Measurements from ENCODE around the gene TRAM2.

TRAM2 gene

DNA sequence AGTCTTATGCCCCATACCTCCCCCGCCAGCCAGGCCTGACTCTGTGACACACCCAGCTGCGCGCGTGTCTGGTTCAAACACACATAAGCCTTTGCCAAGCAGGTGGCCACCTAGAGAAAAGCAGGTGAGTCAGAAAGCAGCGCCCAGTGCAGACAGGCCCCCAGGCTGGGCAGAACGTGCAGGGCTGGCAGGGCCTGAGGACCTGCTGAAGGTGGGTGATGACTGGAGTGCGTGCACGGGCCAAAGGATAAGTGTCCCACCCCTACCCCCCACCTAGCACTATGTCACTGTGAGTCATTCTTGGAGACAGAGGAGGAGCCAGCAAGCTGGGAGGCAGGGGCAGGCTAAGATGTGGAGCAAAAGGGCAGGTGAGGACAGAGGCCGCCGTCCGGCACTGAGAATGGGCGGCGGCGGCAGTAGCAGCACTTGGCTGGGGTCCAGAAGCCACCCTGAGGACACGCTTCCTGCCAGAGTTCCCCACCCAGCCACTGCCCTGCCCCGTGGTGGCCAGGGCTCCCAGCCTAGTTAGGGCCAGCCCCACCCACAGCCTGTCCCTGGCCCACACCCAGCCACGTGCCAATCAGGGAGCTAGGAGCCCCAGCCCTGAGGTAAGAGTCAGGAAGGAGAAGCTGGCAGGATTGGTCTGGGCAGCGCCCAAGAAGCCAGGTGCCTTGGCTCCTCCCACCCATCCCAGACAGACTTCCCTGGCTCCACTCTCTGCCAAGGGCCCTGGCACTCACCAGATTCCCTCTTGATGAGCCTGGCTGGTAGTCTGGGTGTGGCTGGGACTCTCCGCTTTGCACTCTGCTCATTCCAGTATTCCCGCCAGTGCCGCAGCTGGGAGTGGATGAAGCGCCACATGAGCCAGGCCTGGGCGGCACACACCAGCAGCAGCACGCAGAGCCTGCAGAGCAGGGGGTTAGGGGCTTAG lies 72.7 kb downstream of the TRAM2 start:
- Histone ChIP-seq H3K27me3 (ENCODE audit: insufficient read depth, low read length) (no peaks in the 10 kb centered on the region), H3K9ac (ENCODE audit: low read length) (peak overlapping the region; percentile 31; the same call in 1 of the 2 replicates), H3F3A (ENCODE audit: insufficient read depth, low read length) (no peaks in the 10 kb centered on the region; the same call in 1 of the 2 replicates), H3K9me2 (ENCODE audit: low read depth, low read length) (no peaks in the 10 kb centered on the region), H3K4me1 (ENCODE audit: insufficient read depth, low read length, severe bottlenecking) (peaks cover 68% of the 10 kb centered on the region), H2AFZ (ENCODE audit: low read length) (no peak overlapping the region), H3K4me2 (ENCODE audit: low read length) (peak overlapping the region; percentile 25; the same call in 1 of the 2 replicates), H3K36me3 (ENCODE audit: insufficient read depth, low read length) (peaks cover 59% of the 10 kb centered on the region), H3K79me2 (ENCODE audit: insufficient read depth, low read length) (no peaks in the 10 kb centered on the region), H3K4me3 (ENCODE audit: low read depth, low read length, poor library complexity, severe bottlenecking) (no peak overlapping the region), H3K27ac (ENCODE audit: low read depth, low read length, poor library complexity, severe bottlenecking) (peak overlapping the region; percentile 86), H3K9me3 (ENCODE audit: low read length) (no peaks in the 10 kb centered on the region), H4K20me1 (ENCODE audit: insufficient read depth, low read length) (no peaks in the 10 kb centered on the region)
- TF ChIP-seq EZH2 (IDR thresholded peaks at IDR 0.05; ENCODE audit: borderline replicate concordance, low read length), result no peak
- TF ChIP-seq, protein P1, sequence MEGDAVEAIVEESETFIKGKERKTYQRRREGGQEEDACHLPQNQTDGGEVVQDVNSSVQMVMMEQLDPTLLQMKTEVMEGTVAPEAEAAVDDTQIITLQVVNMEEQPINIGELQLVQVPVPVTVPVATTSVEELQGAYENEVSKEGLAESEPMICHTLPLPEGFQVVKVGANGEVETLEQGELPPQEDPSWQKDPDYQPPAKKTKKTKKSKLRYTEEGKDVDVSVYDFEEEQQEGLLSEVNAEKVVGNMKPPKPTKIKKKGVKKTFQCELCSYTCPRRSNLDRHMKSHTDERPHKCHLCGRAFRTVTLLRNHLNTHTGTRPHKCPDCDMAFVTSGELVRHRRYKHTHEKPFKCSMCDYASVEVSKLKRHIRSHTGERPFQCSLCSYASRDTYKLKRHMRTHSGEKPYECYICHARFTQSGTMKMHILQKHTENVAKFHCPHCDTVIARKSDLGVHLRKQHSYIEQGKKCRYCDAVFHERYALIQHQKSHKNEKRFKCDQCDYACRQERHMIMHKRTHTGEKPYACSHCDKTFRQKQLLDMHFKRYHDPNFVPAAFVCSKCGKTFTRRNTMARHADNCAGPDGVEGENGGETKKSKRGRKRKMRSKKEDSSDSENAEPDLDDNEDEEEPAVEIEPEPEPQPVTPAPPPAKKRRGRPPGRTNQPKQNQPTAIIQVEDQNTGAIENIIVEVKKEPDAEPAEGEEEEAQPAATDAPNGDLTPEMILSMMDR (IDR thresholded peaks at IDR 0.05; ENCODE audit: low read length), result no peak

DNA sequence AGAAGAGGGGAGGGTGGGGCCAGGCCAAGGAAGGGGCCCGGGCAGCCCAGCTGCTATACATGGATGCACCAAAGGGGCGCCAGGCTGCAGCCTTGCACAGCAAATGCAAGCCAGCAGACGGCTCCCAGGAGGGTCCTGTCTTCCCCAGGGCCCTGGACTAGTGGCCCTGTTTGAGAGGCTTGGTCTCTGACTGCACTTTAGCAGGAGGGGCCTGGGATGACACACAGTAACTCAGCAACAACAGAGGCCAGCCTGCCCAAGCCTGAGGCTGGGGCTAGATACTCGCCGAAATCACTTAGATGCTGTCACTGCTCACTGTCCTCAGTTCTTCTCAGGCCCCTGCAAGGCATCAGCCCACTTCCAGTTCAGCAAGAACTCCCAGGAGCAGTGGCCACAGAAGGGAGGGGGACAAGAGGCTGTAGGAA lies 73.5 kb downstream of the TRAM2 start:
- H3K9me2 ChIP-seq (ENCODE audit: low read depth, low read length), result no peaks in the 10 kb centered on the region
- H4K20me1 ChIP-seq (ENCODE audit: insufficient read depth, low read length), result no peaks in the 10 kb centered on the region
- no peaks in the 10 kb centered on the region for H3K9me3 ChIP-seq (ENCODE audit: low read length)
- H3K27ac ChIP-seq (ENCODE audit: low read depth, low read length, poor library complexity, severe bottlenecking), result peak overlapping the region; percentile 86
- no peak for TF ChIP-seq EZH2 (IDR thresholded peaks at IDR 0.05; ENCODE audit: borderline replicate concordance, low read length)
- TF ChIP-seq, protein P1 (IDR thresholded peaks at IDR 0.05; ENCODE audit: low read length), result peak; percentile 33
- H3K36me3 ChIP-seq (ENCODE audit: insufficient read depth, low read length), result peaks cover 53% of the 10 kb centered on the region
- no peak overlapping the region; the same call in 1 of the 2 replicates for H3K4me2 ChIP-seq (ENCODE audit: low read length)
- no peak overlapping the region for H3K4me3 ChIP-seq (ENCODE audit: low read depth, low read length, poor library complexity, severe bottlenecking)
- peak overlapping the region; percentile 33; the same call in 1 of the 2 replicates for H3K9ac ChIP-seq (ENCODE audit: low read length)
- peaks cover 76% of the 10 kb centered on the region for H3K4me1 ChIP-seq (ENCODE audit: insufficient read depth, low read length, severe bottlenecking)
- H3K27me3 ChIP-seq (ENCODE audit: insufficient read depth, low read length), result no peaks in the 10 kb centered on the region
- no peaks in the 10 kb centered on the region for H3K79me2 ChIP-seq (ENCODE audit: insufficient read depth, low read length)
- no peak overlapping the region for H2AFZ ChIP-seq (ENCODE audit: low read length)
- peaks cover under 1% of the 10 kb centered on the region for H3F3A ChIP-seq (ENCODE audit: insufficient read depth, low read length)

DNA sequence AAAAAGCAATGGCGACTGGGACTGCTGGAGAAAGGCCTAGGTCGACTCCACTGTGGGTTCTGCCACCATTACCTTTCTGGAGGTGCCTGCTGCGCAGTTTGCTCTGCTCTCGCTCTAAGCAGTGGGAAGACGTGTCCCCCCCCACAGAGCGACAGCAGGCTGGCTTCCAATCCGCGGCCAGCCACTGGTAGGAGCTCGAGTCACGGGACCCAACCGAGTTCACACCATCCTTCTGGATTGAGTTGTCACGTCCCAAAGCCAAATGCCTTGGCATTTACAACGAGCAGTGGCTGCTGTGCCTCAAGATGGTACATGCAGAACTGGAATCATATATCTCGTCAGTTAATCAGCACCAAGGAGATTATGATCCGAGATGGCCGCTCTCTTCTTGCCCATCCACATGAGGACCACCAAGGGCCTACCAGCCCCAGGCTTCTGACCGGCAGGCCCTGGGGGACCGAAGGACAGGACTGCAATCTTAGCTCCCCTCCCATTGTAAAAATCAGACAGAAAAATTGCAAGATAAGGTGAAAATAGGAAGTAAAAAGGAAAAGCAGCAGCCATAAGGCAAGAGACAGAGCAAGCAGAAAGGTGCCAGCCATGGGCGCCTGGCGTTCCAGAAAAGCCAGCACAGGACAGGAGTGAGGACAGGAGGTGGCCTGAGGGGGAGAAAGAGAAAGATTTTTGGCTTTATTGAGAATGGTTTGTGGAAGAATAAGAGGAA lies 74.4 kb downstream of the TRAM2 start:
- no peaks in the 10 kb centered on the region for H3K79me2 ChIP-seq (ENCODE audit: insufficient read depth, low read length)
- peaks cover 44% of the 10 kb centered on the region for H3K36me3 ChIP-seq (ENCODE audit: insufficient read depth, low read length)
- H3F3A ChIP-seq (ENCODE audit: insufficient read depth, low read length), result peaks cover 6% of the 10 kb centered on the region
- TF ChIP-seq EZH2 (IDR thresholded peaks at IDR 0.05; ENCODE audit: borderline replicate concordance, low read length), result no peak
- TF ChIP-seq, protein P1 (IDR thresholded peaks at IDR 0.05; ENCODE audit: low read length), result no peak
- no peak overlapping the region for H3K4me2 ChIP-seq (ENCODE audit: low read length)
- H4K20me1 ChIP-seq (ENCODE audit: insufficient read depth, low read length), result no peaks in the 10 kb centered on the region
- H3K9ac ChIP-seq (ENCODE audit: low read length), result no peak overlapping the region
- H3K4me3 ChIP-seq (ENCODE audit: low read depth, low read length, poor library complexity, severe bottlenecking), result no peak overlapping the region
- H2AFZ ChIP-seq (ENCODE audit: low read length), result no peak overlapping the region
- H3K9me3 ChIP-seq (ENCODE audit: low read length), result no peaks in the 10 kb centered on the region
- H3K9me2 ChIP-seq (ENCODE audit: low read depth, low read length), result no peaks in the 10 kb centered on the region
- peak overlapping the region; percentile 86 for H3K27ac ChIP-seq (ENCODE audit: low read depth, low read length, poor library complexity, severe bottlenecking)
- H3K4me1 ChIP-seq (ENCODE audit: insufficient read depth, low read length, severe bottlenecking), result peaks cover 84% of the 10 kb centered on the region
- H3K27me3 ChIP-seq (ENCODE audit: insufficient read depth, low read length), result no peaks in the 10 kb centered on the region

Data from OCI-LY1 (cell line).